Activated T-cell treated with anti-CD3 and anti-CD28 coated beads, Interleukin-2, amount 50 U/mL, for 72 hours (primary cell): ENCODE data around the gene TBC1D14. TPM values are rescaled to one million over a fixed set of nuclear protein-coding genes. Genes with fewer than 3 reads are reported as not detected.

Experiments
- ATAC-seq, 2 donors: fragments of 150-1000 bp; cut with Tn5 transposase; replicated peaks in 1 of 2; 2 replicates each; pipeline ENCODE4 v1.10.0; 2021; ENCODE audit warnings: moderate library complexity in 2 of 2, mild to moderate bottlenecking in 1 of 2
- DNase-seq, 2 donors: peaks; one replicate each; pipeline ENCODE4 v3.0.0; 2021 to 2022; ENCODE audit warnings: mixed read lengths in 1 of 2
- H3K27ac Mint-ChIP-seq: one replicate; pipeline ENCODE4 v1.8.0; 2022; ENCODE audit warnings: mild to moderate bottlenecking, moderate library complexity, mixed read lengths
- H3K27me3 Mint-ChIP-seq: one replicate; pipeline ENCODE4 v1.8.0; 2022; ENCODE audit warnings: low read depth, mixed read lengths
- H3K36me3 Mint-ChIP-seq, 2 donors: one replicate each; pipeline ENCODE4 v1.8.0; 2022; ENCODE audit warnings: mixed read lengths in 2 of 2, mild to moderate bottlenecking in 1 of 2; ENCODE audit not compliant: insufficient read depth in 2 of 2
- H3K4me1 Mint-ChIP-seq: one replicate; pipeline ENCODE4 v1.8.0; 2022; ENCODE audit warnings: low read depth, mixed read lengths
- H3K4me3 Mint-ChIP-seq, 2 donors: one replicate each; pipeline ENCODE4 v1.8.0; 2022; ENCODE audit warnings: mild to moderate bottlenecking in 2 of 2, mixed read lengths in 2 of 2, moderate library complexity in 2 of 2
- H3K9me3 Mint-ChIP-seq, 2 donors: one replicate each; pipeline ENCODE4 v1.8.0; 2022; ENCODE audit warnings: mixed read lengths in 2 of 2
- total RNA-seq, 2 donors: library from RNA; stranded (reverse); gene quantifications; one replicate each; pipeline ENCODE4 v1.2.3, GENCODE V29; 2022

The TBC1D14 gene
- total RNA-seq, 2 donors from 2014 or later: 26.5 to 32.4 TPM

DNA sequence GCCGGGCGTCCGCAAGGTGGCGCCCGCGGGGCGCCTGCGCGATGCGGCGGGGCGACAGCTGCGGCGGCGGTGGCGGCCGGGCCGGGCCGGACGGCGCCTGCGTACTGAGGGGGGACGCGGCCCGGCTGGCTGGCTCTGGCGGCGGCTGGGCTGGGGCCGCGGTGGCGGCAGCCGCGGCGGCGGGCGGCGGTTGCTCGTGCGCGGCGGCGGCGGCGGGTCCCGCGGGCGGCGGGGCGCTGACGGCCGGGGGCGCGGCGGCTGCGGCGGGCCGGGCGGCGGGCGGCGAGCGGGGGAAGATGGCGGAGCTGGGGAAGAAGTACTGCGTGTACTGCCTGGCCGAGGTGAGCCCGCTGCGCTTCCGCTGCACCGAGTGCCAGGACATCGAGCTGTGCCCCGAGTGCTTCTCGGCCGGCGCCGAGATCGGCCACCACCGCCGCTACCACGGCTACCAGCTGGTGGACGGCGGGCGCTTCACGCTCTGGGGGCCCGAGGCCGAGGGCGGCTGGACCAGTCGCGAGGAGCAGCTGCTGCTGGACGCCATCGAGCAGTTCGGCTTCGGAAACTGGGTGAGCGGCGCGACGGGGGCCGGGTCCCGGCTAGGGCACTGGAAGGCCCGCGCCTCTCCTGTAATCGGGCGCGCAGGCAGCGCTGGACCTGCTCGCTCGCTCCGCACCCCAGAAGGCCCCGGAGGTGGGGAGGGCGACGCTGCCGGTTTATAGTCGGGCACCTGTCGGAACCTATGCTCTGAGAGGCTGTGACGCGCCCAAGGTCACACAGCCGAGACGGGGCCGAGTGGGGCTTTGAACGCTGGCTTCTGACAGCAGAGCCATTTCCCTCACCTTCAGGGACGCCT is 133.9 kb downstream of the TBC1D14 start, which contains the start of gene TADA2B:
Gene TADA2B, plus strand, starts transcription at position 89 of the 853 bp plus-strand sequence. Its CDS starts 208 bp downstream, at position 297.
- H3K9me3 Mint-ChIP-seq: no peaks in the 10 kb centered on the region
- H3K4me1 Mint-ChIP-seq: peaks cover 54% of the 10 kb centered on the region
- peaks cover 0 to 1% of the 10 kb centered on the region in 2 donors for H3K36me3 Mint-ChIP-seq
- ATAC-seq (peak; percentile 65 to 71), DNase-seq (peak; percentile 66 to 70)
- H3K27me3 Mint-ChIP-seq: peaks cover 8% of the 10 kb centered on the region
- peak within 1 kb of the TSS; percentile 85 for H3K27ac Mint-ChIP-seq
- peak within 1 kb of the TSS; percentile 94 to 98 for H3K4me3 Mint-ChIP-seq

DNA sequence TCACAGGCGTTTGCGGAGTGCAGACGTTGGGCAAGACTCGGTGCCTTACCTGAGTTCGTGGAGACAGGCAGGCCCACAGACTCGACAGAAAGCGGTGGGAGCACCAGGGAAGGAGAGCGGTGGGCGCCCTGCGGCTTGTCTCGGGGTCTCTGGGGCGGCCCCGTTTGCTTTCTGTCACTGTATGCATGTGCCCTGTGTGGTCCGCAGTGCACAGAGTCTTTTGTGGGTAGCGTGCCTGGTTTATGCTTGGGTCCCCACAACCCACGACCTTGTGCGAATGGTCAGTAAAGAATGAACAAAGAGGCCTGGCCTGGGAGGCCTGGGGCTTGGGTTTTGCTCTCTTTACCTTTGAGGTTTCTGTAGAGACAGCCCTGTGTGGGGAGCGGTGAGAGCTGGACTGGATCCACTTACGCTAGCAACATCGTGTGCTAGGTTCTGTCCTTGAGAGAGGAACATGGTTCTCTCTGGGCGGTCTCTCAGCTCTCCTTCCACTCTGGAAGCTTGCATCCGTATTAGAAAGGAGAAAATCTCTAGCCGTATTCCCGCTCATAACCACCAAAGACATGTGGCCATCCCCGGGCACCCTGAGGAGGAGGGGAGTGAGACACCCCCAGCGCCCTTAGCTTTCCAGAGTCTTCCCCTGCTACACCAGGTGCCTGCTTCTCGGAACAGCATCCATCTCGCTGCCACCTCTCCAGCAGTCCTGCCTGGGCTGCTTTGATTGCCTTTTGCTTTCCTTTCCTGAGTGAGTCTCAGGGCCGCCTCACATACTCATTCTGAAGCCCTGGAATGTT is 134.7 kb downstream of the TBC1D14 start:
- ATAC-seq (no peak), DNase-seq (no peak)
- Mint-ChIP-seq H3K27ac (peak overlapping the region; percentile 91), H3K9me3 (no peaks in the 10 kb centered on the region), H3K27me3 (peaks cover 8% of the 10 kb centered on the region), H3K4me3 (peak overlapping the region; percentile 92 to 94), H3K36me3 (peaks cover 0 to 1% of the 10 kb centered on the region in 2 donors), H3K4me1 (peaks cover 61% of the 10 kb centered on the region)

- H3K9me3 Mint-ChIP-seq: no peaks in the 10 kb centered on the region
- H3K36me3 Mint-ChIP-seq: peaks cover 0 to 1% of the 10 kb centered on the region in 2 donors
- peaks cover 8% of the 10 kb centered on the region for H3K27me3 Mint-ChIP-seq
- peak overlapping the region; percentile 4 for H3K27ac Mint-ChIP-seq
- peak overlapping the region; percentile 92 to 94 for H3K4me3 Mint-ChIP-seq
- peaks cover 64% of the 10 kb centered on the region for H3K4me1 Mint-ChIP-seq
- DNase-seq (no peak), ATAC-seq (no peak)
Observed at GRCh38 chr4:7045553-7045952, 135.9 kb downstream of the TBC1D14 start.

GRCh38 chr4:7045961-7046921 is 136.6 kb downstream of the TBC1D14 start:
- no peak for DNase-seq
- Mint-ChIP-seq H3K27me3 (peaks cover 8% of the 10 kb centered on the region), H3K4me1 (peaks cover 64% of the 10 kb centered on the region), H3K9me3 (no peaks in the 10 kb centered on the region), H3K27ac (peak overlapping the region; percentile 16), H3K4me3 (peak overlapping the region; percentile 92 to 94), H3K36me3 (peaks cover 0 to 1% of the 10 kb centered on the region in 2 donors)
- no peak for ATAC-seq

GRCh38 chr4:7046971-7047370 is 137.3 kb downstream of the TBC1D14 start:
- Mint-ChIP-seq H3K36me3 (peaks cover 0 to 1% of the 10 kb centered on the region in 2 donors), H3K4me3 (peak overlapping the region in 1 of 2 donors; percentile 13), H3K27ac (peak overlapping the region; percentile 16), H3K4me1 (peaks cover 59% of the 10 kb centered on the region), H3K9me3 (no peaks in the 10 kb centered on the region), H3K27me3 (peaks cover 3% of the 10 kb centered on the region)
- ATAC-seq (no peak), DNase-seq (no peak)

DNA sequence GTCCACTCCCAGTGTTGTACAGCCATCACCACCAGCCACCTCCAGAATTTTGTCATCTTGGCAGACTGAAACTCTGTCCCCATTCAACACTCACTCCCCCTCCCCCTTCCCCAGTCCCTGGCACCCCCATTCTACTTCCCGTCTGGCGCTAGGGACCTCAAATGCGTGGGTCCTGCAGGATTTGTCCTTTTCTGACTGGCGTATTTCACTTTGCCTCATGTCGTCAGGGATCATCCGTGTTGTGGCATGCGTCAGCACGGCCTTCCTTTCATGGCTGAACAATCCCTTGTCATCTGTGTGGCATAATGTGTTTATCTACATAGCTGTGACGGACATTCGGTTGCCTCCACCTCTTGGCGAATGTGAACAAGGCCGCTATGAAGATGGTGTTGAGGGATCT is 139.0 kb downstream of the TBC1D14 start:
- Mint-ChIP-seq H3K27me3 (no peaks in the 10 kb centered on the region), H3K27ac (no peak overlapping the region), H3K36me3 (peaks cover 0 to 1% of the 10 kb centered on the region in 2 donors), H3K4me1 (peaks cover 59% of the 10 kb centered on the region), H3K4me3 (no peak overlapping the region), H3K9me3 (no peaks in the 10 kb centered on the region)
- ATAC-seq: no peak
- DNase-seq: no peak

DNA sequence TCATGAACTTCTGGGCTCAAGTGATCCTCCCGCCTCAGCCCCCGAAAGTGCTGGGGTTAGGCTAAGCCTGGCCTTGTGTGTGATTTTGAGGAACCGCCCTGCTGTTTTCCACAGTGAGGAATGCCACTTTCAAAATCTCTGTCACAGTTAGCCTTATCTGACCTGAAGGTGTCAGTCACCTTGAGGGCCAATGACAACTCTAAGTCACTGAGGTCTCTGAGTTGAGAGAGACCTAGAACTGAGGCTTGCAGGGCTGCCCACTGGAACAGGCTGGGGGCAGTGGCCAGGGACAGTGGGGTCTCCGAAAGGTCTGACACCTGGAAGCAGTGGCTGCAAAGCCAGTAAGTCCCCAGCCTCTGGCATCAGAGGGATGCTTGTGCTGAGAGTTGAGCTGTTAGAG is 139.7 kb downstream of the TBC1D14 start:
- H3K27ac Mint-ChIP-seq: no peak overlapping the region
- H3K36me3 Mint-ChIP-seq: peaks cover 3 to 4% of the 10 kb centered on the region in 2 donors
- no peak for ATAC-seq
- peaks cover 57% of the 10 kb centered on the region for H3K4me1 Mint-ChIP-seq
- no peak overlapping the region for H3K4me3 Mint-ChIP-seq
- no peak for DNase-seq
- no peaks in the 10 kb centered on the region for H3K9me3 Mint-ChIP-seq
- no peaks in the 10 kb centered on the region for H3K27me3 Mint-ChIP-seq

- H3K27ac Mint-ChIP-seq: no peak overlapping the region
Observed at GRCh38 chr4:7049739-7050138, 140.1 kb downstream of the TBC1D14 start.

DNA sequence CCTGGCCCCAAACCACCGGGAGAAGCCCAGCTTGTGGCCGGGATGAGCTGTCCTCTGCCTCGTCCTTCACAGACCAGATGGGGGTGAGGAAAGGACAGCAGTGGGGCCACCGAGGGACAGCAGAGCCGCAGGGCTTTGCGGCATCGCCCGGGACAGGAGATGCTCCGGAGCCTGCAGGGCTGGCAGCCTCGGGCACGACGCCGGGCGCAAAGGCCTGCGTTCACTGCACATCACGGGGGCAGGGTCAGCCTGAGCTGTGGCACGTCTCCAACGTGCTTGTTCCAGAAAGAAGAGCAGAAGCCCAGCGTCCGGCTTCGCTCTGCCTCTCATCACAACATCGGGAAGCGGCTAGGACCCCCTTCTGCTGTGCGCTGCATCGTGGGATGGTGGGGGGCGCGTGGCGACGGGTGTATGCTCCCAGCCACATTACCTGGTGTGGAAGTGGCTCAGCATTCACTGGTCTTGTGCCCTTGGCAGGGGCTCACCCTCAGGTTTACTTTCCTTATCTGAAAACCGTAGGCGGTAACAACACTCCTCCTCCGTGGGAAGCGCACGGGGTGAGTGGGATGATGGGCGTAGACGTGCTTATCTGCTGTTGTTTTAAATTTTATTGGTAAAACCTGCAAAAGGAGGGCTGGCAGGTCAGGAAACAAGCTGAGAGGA is 141.0 kb downstream of the TBC1D14 start:
- no peak overlapping the region for H3K4me3 Mint-ChIP-seq
- H3K27me3 Mint-ChIP-seq: no peaks in the 10 kb centered on the region
- DNase-seq (no peak), ATAC-seq (no peak)
- peaks cover 2 to 7% of the 10 kb centered on the region in 2 donors for H3K36me3 Mint-ChIP-seq
- H3K9me3 Mint-ChIP-seq: no peaks in the 10 kb centered on the region
- no peak overlapping the region for H3K27ac Mint-ChIP-seq
- peaks cover 51% of the 10 kb centered on the region for H3K4me1 Mint-ChIP-seq

More at GRCh38 chr4:7049739-7050138, 140.1 kb downstream of the TBC1D14 start:
- peaks cover 57% of the 10 kb centered on the region for H3K4me1 Mint-ChIP-seq
- ATAC-seq (no peak), DNase-seq (no peak)
- no peak overlapping the region for H3K4me3 Mint-ChIP-seq
- no peaks in the 10 kb centered on the region for H3K9me3 Mint-ChIP-seq
- H3K27me3 Mint-ChIP-seq: no peaks in the 10 kb centered on the region
- peaks cover 3 to 6% of the 10 kb centered on the region in 2 donors for H3K36me3 Mint-ChIP-seq

- DNase-seq: no peak
- Mint-ChIP-seq H3K36me3 (peaks cover 2 to 7% of the 10 kb centered on the region in 2 donors), H3K27me3 (no peaks in the 10 kb centered on the region), H3K9me3 (no peaks in the 10 kb centered on the region), H3K4me3 (no peak overlapping the region), H3K27ac (no peak overlapping the region), H3K4me1 (peaks cover 46% of the 10 kb centered on the region)
- ATAC-seq: no peak
Observed at GRCh38 chr4:7051144-7051495, 141.5 kb downstream of the TBC1D14 start.

- Mint-ChIP-seq H3K4me3 (no peak overlapping the region), H3K9me3 (no peaks in the 10 kb centered on the region), H3K36me3 (peaks cover 2 to 9% of the 10 kb centered on the region in 2 donors), H3K27me3 (no peaks in the 10 kb centered on the region), H3K27ac (no peak overlapping the region), H3K4me1 (peaks cover 38% of the 10 kb centered on the region)
- DNase-seq: no peak
- no peak for ATAC-seq
Observed at GRCh38 chr4:7051905-7052304, 142.3 kb downstream of the TBC1D14 start.

DNA sequence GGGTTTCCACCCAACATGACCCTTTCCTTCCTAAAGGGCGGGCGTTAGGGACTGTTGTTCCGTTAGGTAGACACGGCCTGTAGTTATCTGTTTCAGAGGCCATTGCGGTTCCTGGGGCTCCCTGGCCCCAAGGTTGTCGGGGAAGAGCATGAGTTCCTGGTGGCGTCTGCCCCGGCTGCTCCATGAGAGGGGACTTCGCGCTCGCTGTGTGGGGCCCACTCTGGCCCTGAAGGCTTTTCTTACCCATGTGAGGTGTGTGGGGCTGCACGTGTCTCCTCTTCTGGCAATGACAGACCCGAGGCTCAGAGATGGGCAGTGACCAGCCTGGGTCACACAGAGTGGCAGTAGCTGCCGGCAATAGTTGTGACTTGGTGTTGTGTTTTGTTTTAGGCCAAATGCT is 142.7 kb downstream of the TBC1D14 start:
- no peak for DNase-seq

More for the DNA sequence above, 142.7 kb downstream of the TBC1D14 start:
- Mint-ChIP-seq H3K27me3 (no peaks in the 10 kb centered on the region), H3K9me3 (no peaks in the 10 kb centered on the region), H3K4me1 (peaks cover 34% of the 10 kb centered on the region), H3K4me3 (no peak overlapping the region), H3K27ac (no peak overlapping the region), H3K36me3 (peaks cover 2 to 9% of the 10 kb centered on the region in 2 donors)
- ATAC-seq: no peak
